Ishikawa (cell line): Measurements from ENCODE around the gene NTRK3.

Source experiments
- CEBPB ChIP-seq: IDR thresholded peaks from 2 replicates; pipeline ENCODE4 v1.6.1; 2012
- CREB1 ChIP-seq: IDR thresholded peaks from 2 replicates; pipeline ENCODE4 v1.6.1; 2012; ENCODE audit warnings: low read depth
- MAX ChIP-seq: IDR thresholded peaks from 2 replicates; pipeline ENCODE4 v1.6.1; 2012
- REST ChIP-seq: IDR thresholded peaks from 2 replicates; pipeline ENCODE4 v1.6.1; 2012; ENCODE audit warnings: low read depth, mild to moderate bottlenecking

GRCh38 chr15:88061452-88061851, 195.1 kb downstream of the NTRK3 start:
- TF ChIP-seq REST (no peak), CREB1 (no peak), CEBPB (no peak), MAX (no peak)
